Neuronal stem cell (in vitro differentiated cells): ENCODE data around the gene RBAK.
A peak's percentile ranks its signal among the peaks of the same experiment; 100 is the strongest.
"Not testable (repeated sequence)": the region's sequence is repeated elsewhere in the genome, so short reads cannot be mapped to it uniquely, and the experiment has no call there.

ENCODE experiments used
- DNase-seq: peaks from one replicate; pipeline ENCODE4 v3.0.0-alpha.2; 2013; ENCODE audit warnings: low spot score
- H2AFZ ChIP-seq: one replicate; pipeline ENCODE4 v1.6.1; 2013; ENCODE audit warnings: mild to moderate bottlenecking, low read length, inconsistent platforms
- H2AK5ac ChIP-seq: 2 replicates; pipeline ENCODE4 v1.6.1; 2013; ENCODE audit warnings: low read depth, mild to moderate bottlenecking, inconsistent platforms, low read length, moderate library complexity, mixed read lengths
- H2BK120ac ChIP-seq: 2 replicates; pipeline ENCODE4 v1.6.1; 2013; ENCODE audit warnings: low read depth, mild to moderate bottlenecking, inconsistent platforms, low read length, moderate library complexity, mixed read lengths
- H2BK12ac ChIP-seq: one replicate; pipeline ENCODE4 v1.6.1; 2013; ENCODE audit warnings: low read length, inconsistent platforms
- H2BK15ac ChIP-seq: 2 replicates; pipeline ENCODE4 v1.6.1; 2013; ENCODE audit warnings: mild to moderate bottlenecking, low read length, inconsistent platforms, mixed read lengths
- H2BK5ac ChIP-seq: one replicate; pipeline ENCODE4 v1.6.1; 2013; ENCODE audit warnings: inconsistent platforms, mild to moderate bottlenecking, low read length, moderate library complexity
- H3K14ac ChIP-seq: one replicate; pipeline ENCODE4 v1.6.1; 2013; ENCODE audit warnings: low read length, inconsistent platforms
- H3K18ac ChIP-seq: 2 replicates; pipeline ENCODE4 v1.6.1; 2013; ENCODE audit warnings: low read length, inconsistent platforms
- H3K23ac ChIP-seq: 2 replicates; pipeline ENCODE4 v1.6.1; 2013; ENCODE audit warnings: low read depth, mild to moderate bottlenecking, mixed read lengths, low read length, inconsistent platforms; ENCODE audit not compliant: poor library complexity
- H3K27ac ChIP-seq: replicated peaks from 3 replicates; pipeline ENCODE4 v1.5.1; 2013; ENCODE audit warnings: low read length, inconsistent platforms
- H3K27me3 ChIP-seq, 3 experiments: 2 replicates each; pipeline ENCODE4 v1.6.1; 2013; ENCODE audit warnings: low read length in 3 of 3, mild to moderate bottlenecking in 2 of 3, inconsistent platforms in 1 of 3, low read depth in 1 of 3, mixed read lengths in 1 of 3, moderate library complexity in 1 of 3; ENCODE audit not compliant: control insufficient read depth in 3 of 3, insufficient read depth in 3 of 3
- H3K36me3 ChIP-seq, 2 donors: replicated peaks in 1 of 2; 2 replicates each; pipeline ENCODE4 v1.6.1; 2013; ENCODE audit warnings: low read length in 2 of 2; ENCODE audit not compliant: control insufficient read depth in 2 of 2, insufficient read depth in 2 of 2
- H3K4ac ChIP-seq: 2 replicates; pipeline ENCODE4 v1.6.1; 2013; ENCODE audit warnings: inconsistent platforms, mild to moderate bottlenecking, low read length, moderate library complexity
- H3K4me1 ChIP-seq, 2 donors: 1 replicate in 1 of 2; 2 replicates in 1 of 2; pipeline ENCODE4 v1.6.1; 2013; ENCODE audit warnings: low read length in 2 of 2, low read depth in 1 of 2; ENCODE audit not compliant: control insufficient read depth in 2 of 2, insufficient read depth in 1 of 2
- H3K4me2 ChIP-seq: one replicate; pipeline ENCODE4 v1.6.1; 2013; ENCODE audit warnings: mild to moderate bottlenecking, low read length, inconsistent platforms; ENCODE audit not compliant: insufficient read depth, poor library complexity, severe bottlenecking
- H3K4me3 ChIP-seq, 2 donors: 2 replicates each; pipeline ENCODE4 v1.5.1; 2013; ENCODE audit warnings: low read length in 2 of 2, mild to moderate bottlenecking in 2 of 2, inconsistent platforms in 1 of 2, moderate library complexity in 1 of 2
- H3K79me1 ChIP-seq: one replicate; pipeline ENCODE4 v1.6.1; 2013; ENCODE audit warnings: low read depth, mild to moderate bottlenecking, inconsistent platforms, low read length, moderate library complexity
- H3K9ac ChIP-seq: one replicate; pipeline ENCODE4 v1.6.1; 2013; ENCODE audit warnings: mild to moderate bottlenecking, low read depth, low read length, inconsistent platforms; ENCODE audit not compliant: poor library complexity
- H3K9me3 ChIP-seq, 2 donors: replicated peaks in 1 of 2; 2 replicates each; pipeline versions ENCODE3 to v1.6.1; 2013; ENCODE audit warnings: low read length in 2 of 2, mild to moderate bottlenecking in 2 of 2, inconsistent platforms in 1 of 2, low read depth in 1 of 2, mixed read lengths in 1 of 2, moderate library complexity in 1 of 2; ENCODE audit not compliant: control insufficient read depth in 2 of 2, insufficient read depth in 1 of 2
- H4K8ac ChIP-seq: one replicate; pipeline ENCODE4 v1.6.1; 2013; ENCODE audit warnings: low read depth, mild to moderate bottlenecking, inconsistent platforms, low read length, moderate library complexity
- H4K91ac ChIP-seq: one replicate; pipeline ENCODE4 v1.6.1; 2013; ENCODE audit warnings: low read length, low read depth, mild to moderate bottlenecking, inconsistent platforms; ENCODE audit not compliant: poor library complexity
- WGBS, 2 donors: extraction: QIAGEN DNeasy Blood & Tissue Kit; methylation state at CpG; one replicate each; pipeline ENCODE4 v1.1.7; 2013; ENCODE audit warnings: missing lambda C conversion rate in 2 of 2, mixed read lengths in 1 of 2; ENCODE audit not compliant: insufficient read length in 2 of 2, insufficient replicate concordance in 1 of 2; ENCODE audit errors: extremely low coverage in 2 of 2; 5-methylcytosine and 5-hydroxymethylcytosine counted together

Gene RBAK

GRCh38 chr7:5068521-5068920 lies 22.9 kb downstream of the RBAK start:
- Histone ChIP-seq H2BK15ac (no peak overlapping the region), H2BK12ac (no peak overlapping the region), H3K4me2 (no peak overlapping the region), H3K27ac (no peak overlapping the region), H3K4ac (no peak overlapping the region), H3K9me3 (peaks cover 37 to 65% of the 10 kb centered on the region in 2 donors), H3K27me3 (no peaks in the 10 kb centered on the region), H3K4me3 (no peak overlapping the region), H3K14ac (no peak overlapping the region), H3K23ac (no peak overlapping the region), H4K8ac (no peak overlapping the region), H3K4me1 (no peaks in the 10 kb centered on the region), H2BK5ac (no peak overlapping the region), H2BK120ac (no peak overlapping the region), H3K79me1 (no peaks in the 10 kb centered on the region), H2AK5ac (no peak overlapping the region), H2AFZ (no peak overlapping the region), H3K9ac (no peak overlapping the region), H3K36me3 (peaks cover 15 to 53% of the 10 kb centered on the region in 2 donors), H4K91ac (no peak overlapping the region), H3K18ac (no peak overlapping the region)
- no CpG with 5 or more reads among the region's 4 CpGs for WGBS, 2 donors
- no peak for DNase-seq

GRCh38 chr7:5070206-5070605 lies 24.5 kb downstream of the RBAK start:
- no peak overlapping the region for H3K4me3 ChIP-seq
- H3K9ac ChIP-seq: no peak overlapping the region
- H2AK5ac ChIP-seq: no peak overlapping the region
- H4K91ac ChIP-seq: no peak overlapping the region
- H3K36me3 ChIP-seq: peaks cover 2 to 37% of the 10 kb centered on the region in 2 donors
- H2BK5ac ChIP-seq: no peak overlapping the region
- no peaks in the 10 kb centered on the region for H3K4me1 ChIP-seq
- H3K27me3 ChIP-seq: no peaks in the 10 kb centered on the region
- H3K9me3 ChIP-seq: peaks cover 22 to 48% of the 10 kb centered on the region in 2 donors
- H2BK12ac ChIP-seq: no peak overlapping the region
- no peaks in the 10 kb centered on the region for H3K79me1 ChIP-seq
- H3K14ac ChIP-seq: no peak overlapping the region
- no peak overlapping the region for H2AFZ ChIP-seq
- H2BK15ac ChIP-seq: no peak overlapping the region
- H3K4ac ChIP-seq: no peak overlapping the region
- H3K18ac ChIP-seq: no peak overlapping the region
- no peak overlapping the region for H3K27ac ChIP-seq
- no peak overlapping the region for H4K8ac ChIP-seq
- no peak for DNase-seq
- WGBS, 2 donors: no CpG with 5 or more reads among the region's 4 CpGs
- no peak overlapping the region for H3K23ac ChIP-seq
- no peak overlapping the region for H2BK120ac ChIP-seq
- no peak overlapping the region for H3K4me2 ChIP-seq

- not testable (repeated sequence) for H2BK120ac ChIP-seq, H2BK5ac ChIP-seq, H3K27ac ChIP-seq, H3K4me1 ChIP-seq, H3K9ac ChIP-seq, H3K4me2 ChIP-seq, H3K18ac ChIP-seq, H2BK12ac ChIP-seq, H3K4me3 ChIP-seq, H2AFZ ChIP-seq, H2AK5ac ChIP-seq, H4K8ac ChIP-seq, H3K4ac ChIP-seq, DNase-seq, H3K14ac ChIP-seq, H4K91ac ChIP-seq, H3K27me3 ChIP-seq, H2BK15ac ChIP-seq, H3K79me1 ChIP-seq, H3K23ac ChIP-seq, H3K36me3 ChIP-seq
- peaks cover 2 to 13% of the 10 kb centered on the region in 2 donors for H3K9me3 ChIP-seq
- WGBS, 2 donors: no CpG with 5 or more reads among the region's 11 CpGs
These were observed 29.5 kb downstream of the RBAK start for GRCh38 chr7:5075187-5075586.

GRCh38 chr7:5077740-5078139 lies 32.1 kb downstream of the RBAK start:
- H3K18ac ChIP-seq: no peak overlapping the region
- H3K4ac ChIP-seq: no peak overlapping the region
- no peak overlapping the region for H3K14ac ChIP-seq
- no peak overlapping the region for H3K4me3 ChIP-seq
- H3K36me3 ChIP-seq: no peaks in the 10 kb centered on the region
- peak overlapping the region; percentile 24 for H2AFZ ChIP-seq
- no peaks in the 10 kb centered on the region for H3K27me3 ChIP-seq
- H3K79me1 ChIP-seq: no peaks in the 10 kb centered on the region
- H3K23ac ChIP-seq: no peak overlapping the region
- H3K4me1 ChIP-seq: no peaks in the 10 kb centered on the region
- no peak overlapping the region for H3K27ac ChIP-seq
- H2BK15ac ChIP-seq: no peak overlapping the region
- no peak overlapping the region for H3K9ac ChIP-seq
- H4K8ac ChIP-seq: peak overlapping the region; percentile 29
- no CpG with 5 or more reads among the region's 11 CpGs for WGBS, 2 donors
- H4K91ac ChIP-seq: no peak overlapping the region
- peaks cover 0 to 9% of the 10 kb centered on the region in 2 donors for H3K9me3 ChIP-seq
- no peak overlapping the region for H2BK120ac ChIP-seq
- no peak overlapping the region for H2BK12ac ChIP-seq
- H2BK5ac ChIP-seq: no peak overlapping the region
- DNase-seq: no peak
- H3K4me2 ChIP-seq: no peak overlapping the region
- H2AK5ac ChIP-seq: peak overlapping the region; percentile 37
